ENCODE measurements around the gene CASP7. TPM values are rescaled to one million over a fixed set of nuclear protein-coding genes. Genes with fewer than 3 reads are reported as not detected.

The CASP7 gene
- total RNA-seq, 1 donor from 2014 or later: 11.8 TPM

DNA sequence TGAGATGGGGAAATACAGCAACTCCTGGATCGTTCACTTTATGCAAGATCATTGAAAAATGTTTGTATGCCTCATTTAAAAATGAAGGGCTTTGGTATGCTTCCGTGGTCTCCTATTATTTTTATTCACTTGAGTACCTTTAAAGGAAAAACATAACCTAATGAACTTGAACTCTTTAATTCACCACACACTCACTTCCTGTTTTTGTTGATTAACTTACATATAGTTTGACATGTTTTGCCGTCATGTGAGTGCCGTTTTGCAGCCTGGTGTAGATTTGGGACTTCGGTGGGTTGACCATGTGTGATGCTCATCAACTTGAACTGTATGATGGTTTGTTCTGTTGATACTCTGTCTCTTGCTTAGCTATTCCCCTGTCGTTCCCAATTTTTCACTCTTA lies 28.9 kb downstream of the CASP7 start:
- no peak overlapping the region for H3K4me3 Mint-ChIP-seq
- H3K36me3 Mint-ChIP-seq: peaks cover 3% of the 10 kb centered on the region
- TF ChIP-seq, protein P1, sequence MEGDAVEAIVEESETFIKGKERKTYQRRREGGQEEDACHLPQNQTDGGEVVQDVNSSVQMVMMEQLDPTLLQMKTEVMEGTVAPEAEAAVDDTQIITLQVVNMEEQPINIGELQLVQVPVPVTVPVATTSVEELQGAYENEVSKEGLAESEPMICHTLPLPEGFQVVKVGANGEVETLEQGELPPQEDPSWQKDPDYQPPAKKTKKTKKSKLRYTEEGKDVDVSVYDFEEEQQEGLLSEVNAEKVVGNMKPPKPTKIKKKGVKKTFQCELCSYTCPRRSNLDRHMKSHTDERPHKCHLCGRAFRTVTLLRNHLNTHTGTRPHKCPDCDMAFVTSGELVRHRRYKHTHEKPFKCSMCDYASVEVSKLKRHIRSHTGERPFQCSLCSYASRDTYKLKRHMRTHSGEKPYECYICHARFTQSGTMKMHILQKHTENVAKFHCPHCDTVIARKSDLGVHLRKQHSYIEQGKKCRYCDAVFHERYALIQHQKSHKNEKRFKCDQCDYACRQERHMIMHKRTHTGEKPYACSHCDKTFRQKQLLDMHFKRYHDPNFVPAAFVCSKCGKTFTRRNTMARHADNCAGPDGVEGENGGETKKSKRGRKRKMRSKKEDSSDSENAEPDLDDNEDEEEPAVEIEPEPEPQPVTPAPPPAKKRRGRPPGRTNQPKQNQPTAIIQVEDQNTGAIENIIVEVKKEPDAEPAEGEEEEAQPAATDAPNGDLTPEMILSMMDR (IDR thresholded peaks at IDR 0.05; ENCODE audit: unreplicated experiment): no peak
- peaks cover 29% of the 10 kb centered on the region for H3K4me1 Mint-ChIP-seq
- no peaks in the 10 kb centered on the region for H3K9me3 Mint-ChIP-seq
- H3K27ac Mint-ChIP-seq: peak overlapping the region; percentile 62
- H3K27me3 Mint-ChIP-seq (ENCODE audit: low read depth): no peaks in the 10 kb centered on the region
- DNase-seq (ENCODE audit: low spot score in 2 of 2, unreplicated experiment in 2 of 2): no peak

DNA sequence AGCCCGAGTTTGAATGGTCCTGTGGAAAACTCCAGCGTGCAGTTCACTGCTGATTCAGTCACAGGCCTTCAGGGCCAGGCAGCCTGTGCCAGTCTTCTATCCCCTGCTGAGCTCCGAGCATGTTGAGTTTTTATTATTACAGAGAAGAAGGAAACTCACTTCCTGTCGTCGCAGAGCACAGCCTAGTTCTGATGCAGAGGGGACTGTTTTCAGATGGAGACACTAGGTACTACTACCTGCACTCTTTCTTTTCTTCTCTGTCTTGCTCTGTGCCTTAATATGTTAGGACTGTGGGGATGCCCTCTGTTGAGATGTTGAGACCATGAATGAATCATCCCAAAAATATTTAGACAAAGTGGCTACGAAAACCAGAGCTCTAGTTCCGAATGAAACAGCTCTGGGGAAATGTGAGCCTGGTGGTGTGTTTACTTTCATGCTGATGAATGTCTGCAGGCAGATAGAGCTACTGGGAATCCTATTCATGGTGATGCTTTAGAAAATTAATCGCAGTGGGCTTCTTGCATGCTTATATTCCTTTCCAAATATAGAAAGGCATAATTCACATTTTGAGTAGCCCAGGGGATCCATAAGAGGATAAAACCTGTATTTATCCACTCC lies 29.6 kb downstream of the CASP7 start:
- no peaks in the 10 kb centered on the region for H3K27me3 Mint-ChIP-seq (ENCODE audit: low read depth)
- peaks cover 29% of the 10 kb centered on the region for H3K4me1 Mint-ChIP-seq
- DNase-seq (ENCODE audit: low spot score in 2 of 2, unreplicated experiment in 2 of 2): no peak
- H3K27ac Mint-ChIP-seq: no peak overlapping the region
- no peaks in the 10 kb centered on the region for H3K9me3 Mint-ChIP-seq
- TF ChIP-seq, protein P1 (IDR thresholded peaks at IDR 0.05; ENCODE audit: unreplicated experiment): no peak
- peaks cover 3% of the 10 kb centered on the region for H3K36me3 Mint-ChIP-seq
- no peak overlapping the region for H3K4me3 Mint-ChIP-seq

DNA sequence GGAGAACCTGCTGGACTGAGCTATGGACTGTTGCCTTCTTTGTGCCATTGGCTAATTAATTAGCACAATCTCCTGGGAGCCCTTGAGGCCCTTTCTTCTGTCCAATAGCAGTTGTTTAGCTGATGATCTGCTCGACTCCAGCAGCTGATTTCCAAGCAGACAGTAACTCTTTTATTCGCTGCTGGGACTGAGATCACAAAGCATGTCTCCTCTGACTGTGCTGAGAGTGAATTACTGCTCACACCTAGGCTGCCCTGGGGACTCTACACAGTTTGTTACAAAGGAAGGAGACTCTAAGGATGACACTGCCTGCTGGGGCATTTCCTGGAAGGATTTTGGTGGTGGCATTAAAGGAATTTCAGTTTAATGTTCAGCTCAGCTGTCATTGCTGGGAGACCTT lies 31.4 kb downstream of the CASP7 start:
- Mint-ChIP-seq H3K9me3 (no peaks in the 10 kb centered on the region), H3K27ac (no peak overlapping the region), H3K4me3 (no peak overlapping the region), H3K4me1 (peaks cover 22% of the 10 kb centered on the region), H3K36me3 (peaks cover 5% of the 10 kb centered on the region), H3K27me3 (ENCODE audit: low read depth) (no peaks in the 10 kb centered on the region)
- DNase-seq (ENCODE audit: low spot score in 2 of 2, unreplicated experiment in 2 of 2): no peak
- TF ChIP-seq, protein P1 (IDR thresholded peaks at IDR 0.05; ENCODE audit: unreplicated experiment): no peak

DNA sequence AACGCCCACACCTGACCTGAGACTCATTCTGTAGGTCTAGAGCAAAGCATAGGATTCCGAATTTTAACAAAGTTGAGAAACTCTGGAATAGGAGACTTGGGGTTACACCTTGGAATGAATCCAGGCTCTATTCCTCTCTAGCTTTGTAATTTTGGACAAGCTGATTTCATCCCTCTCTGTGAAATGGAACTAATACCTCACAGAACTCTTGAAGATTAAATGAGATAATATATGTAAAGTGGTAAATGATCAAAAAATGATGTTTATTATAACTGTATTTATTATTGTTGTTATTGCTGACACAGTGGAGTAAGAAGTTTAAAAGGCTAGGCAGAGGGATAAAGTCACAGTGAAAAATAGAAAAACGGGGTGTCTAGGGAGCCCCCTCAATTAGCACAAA lies 32.3 kb downstream of the CASP7 start:
- Mint-ChIP-seq H3K4me3 (no peak overlapping the region), H3K4me1 (peaks cover 22% of the 10 kb centered on the region), H3K36me3 (peaks cover 5% of the 10 kb centered on the region), H3K9me3 (no peaks in the 10 kb centered on the region), H3K27ac (no peak overlapping the region), H3K27me3 (ENCODE audit: low read depth) (no peaks in the 10 kb centered on the region)
- DNase-seq (ENCODE audit: low spot score in 2 of 2, unreplicated experiment in 2 of 2): no peak
- TF ChIP-seq, protein P1 (IDR thresholded peaks at IDR 0.05; ENCODE audit: unreplicated experiment): no peak

DNA sequence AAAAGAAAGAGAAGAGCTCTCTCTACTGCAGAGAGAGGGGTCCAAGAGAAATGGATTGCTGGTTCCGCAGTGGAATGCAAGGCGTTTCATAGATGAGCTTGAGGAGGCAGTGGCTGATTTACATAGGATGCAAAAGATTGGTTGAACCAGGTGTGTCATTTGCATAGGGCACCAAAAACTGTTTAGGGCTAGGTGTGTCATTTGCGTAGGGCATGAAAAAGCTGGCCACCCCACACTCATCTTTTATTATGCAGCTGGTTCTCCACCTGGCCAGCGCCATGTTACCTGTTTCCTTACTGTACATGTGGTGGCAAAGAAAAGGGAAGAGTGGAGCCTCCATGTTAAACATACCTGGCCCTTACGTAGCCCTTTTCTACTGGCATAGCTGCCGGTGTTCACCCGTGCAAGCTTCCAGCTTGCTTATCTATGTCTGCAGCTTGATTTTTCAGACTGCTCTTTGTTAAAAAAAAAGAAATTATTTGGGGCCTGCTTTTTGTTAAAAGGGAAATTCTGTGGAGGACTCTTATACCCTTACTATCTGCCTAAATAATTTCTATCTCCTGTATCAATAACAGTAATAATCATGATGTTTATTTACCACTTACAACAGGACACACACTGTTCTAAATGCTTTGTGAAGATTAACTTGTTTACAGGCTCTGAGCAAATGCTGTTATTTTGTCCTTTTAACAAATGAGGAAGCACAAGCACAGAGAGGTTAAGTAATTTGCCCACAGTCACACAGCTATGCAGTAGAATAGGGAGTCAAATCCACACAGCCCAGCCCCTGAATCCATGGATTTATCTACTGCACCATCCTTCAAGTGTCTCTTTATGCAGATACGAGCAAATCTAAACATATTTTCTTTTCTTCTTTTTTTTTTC lies 33.3 kb downstream of the CASP7 start:
- no peak for DNase-seq (ENCODE audit: low spot score in 2 of 2, unreplicated experiment in 2 of 2)
- Mint-ChIP-seq H3K27ac (no peak overlapping the region), H3K36me3 (peaks cover 7% of the 10 kb centered on the region), H3K4me1 (peaks cover 22% of the 10 kb centered on the region), H3K4me3 (no peak overlapping the region), H3K9me3 (peaks cover 1% of the 10 kb centered on the region), H3K27me3 (ENCODE audit: low read depth) (no peaks in the 10 kb centered on the region)
- TF ChIP-seq, protein P1 (IDR thresholded peaks at IDR 0.05; ENCODE audit: unreplicated experiment): no peak

Measured in mesothelial cell of epicardium (in vitro differentiated cells).